ENCODE results near the gene KCNJ6.

KCNJ6 gene

GRCh38 chr21:37904856-37905255 is 11.4 kb downstream of the KCNJ6 start:
- DNase-seq (ENCODE audit: low spot score) = no peak

- no peak for DNase-seq (ENCODE audit: low spot score)
Measured at GRCh38 chr21:37903396-37903795, 12.9 kb downstream of the KCNJ6 start.

DNA sequence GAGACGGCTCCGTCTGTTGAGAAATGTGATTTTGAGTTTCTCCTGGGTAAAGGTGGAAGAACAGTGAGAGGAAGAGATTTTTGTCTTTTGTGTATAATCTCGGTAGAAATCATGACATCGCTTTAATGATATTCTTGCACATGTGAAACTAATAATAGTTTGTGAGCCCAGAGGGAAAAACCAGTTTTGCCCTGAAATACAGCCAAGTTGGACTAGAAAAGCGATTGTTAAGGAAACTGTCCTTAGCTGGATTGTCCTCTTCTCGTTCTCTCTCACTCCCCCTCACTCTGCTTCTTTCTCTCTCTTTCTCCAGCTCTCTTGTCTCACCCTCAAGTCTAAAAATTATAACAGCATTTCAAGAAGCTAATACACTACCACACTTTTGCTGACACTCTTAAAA is 17.1 kb downstream of the KCNJ6 start:
- no peak for DNase-seq (ENCODE audit: low spot score)

GRCh38 chr21:37896788-37897187 is 19.5 kb downstream of the KCNJ6 start:
- DNase-seq (ENCODE audit: low spot score) = no peak

DNA sequence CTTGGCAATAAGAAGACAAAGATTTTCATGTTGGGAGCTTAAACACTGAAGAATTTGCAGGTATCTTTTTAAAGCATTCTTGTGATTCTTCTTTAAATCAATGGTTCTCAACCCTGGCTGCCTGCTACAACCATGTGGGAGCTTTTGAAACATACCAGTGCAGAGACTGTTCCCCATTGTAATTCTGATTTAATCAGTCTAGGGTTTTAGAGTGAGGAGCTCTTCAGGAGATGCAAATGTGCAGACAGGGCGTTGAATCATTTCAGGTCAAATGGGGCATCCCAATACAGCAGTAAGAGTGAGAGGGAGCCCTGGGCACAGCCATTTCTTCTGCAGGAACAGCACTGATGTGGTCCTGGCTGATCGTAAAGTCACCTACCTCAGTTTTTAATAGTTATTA is 24.3 kb downstream of the KCNJ6 start:
- DNase-seq (ENCODE audit: low spot score) = no peak

DNA sequence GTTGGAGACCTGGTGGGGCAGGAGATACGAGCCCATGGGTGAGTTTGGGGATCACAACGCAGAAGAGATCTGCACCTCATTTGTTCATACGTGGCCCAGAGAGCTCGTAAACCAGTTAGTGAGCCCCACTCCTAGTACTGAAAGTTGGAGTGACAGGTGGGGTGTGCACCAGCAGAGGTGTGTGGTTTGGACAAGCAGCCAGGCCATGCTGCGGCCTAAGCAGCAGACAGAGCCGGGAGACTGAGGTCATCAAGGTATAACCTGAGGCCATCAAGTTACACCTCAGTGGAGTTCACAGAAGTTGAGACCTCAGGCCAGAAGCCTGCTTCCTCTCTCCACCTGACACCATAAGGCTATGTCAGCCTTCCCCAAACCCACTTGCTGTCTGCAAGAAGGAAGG is 27.6 kb downstream of the KCNJ6 start:
- no peak for DNase-seq (ENCODE audit: low spot score)

DNA sequence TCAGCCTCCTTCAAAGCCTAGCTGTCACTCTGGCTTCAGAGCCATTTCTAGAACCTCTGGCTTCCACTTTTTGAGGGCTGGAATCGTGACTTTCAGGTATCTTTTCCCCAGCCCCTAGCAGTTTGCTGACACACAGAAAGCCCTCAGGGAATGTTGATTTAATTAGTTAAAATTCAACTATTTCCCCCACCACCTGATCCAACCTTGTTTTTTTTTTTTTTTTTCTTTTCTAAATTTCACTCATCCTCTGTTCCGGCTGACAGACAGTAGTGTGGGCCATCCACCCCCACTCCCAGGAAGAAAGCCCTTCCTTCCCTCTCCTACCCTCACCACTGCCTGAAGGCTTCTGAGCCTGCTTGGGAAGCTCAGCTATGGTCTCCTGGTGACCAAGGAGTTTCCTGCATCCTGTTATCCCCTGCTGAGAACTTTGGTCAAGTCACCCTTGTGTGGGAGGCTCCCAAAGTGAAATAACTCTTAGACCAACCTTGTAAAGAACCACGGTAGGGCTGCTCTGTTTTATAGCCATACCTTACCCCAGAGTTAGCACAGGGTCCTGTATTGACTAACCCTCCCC is 29.4 kb downstream of the KCNJ6 start:
- DNase-seq (ENCODE audit: low spot score) = no peak

DNA sequence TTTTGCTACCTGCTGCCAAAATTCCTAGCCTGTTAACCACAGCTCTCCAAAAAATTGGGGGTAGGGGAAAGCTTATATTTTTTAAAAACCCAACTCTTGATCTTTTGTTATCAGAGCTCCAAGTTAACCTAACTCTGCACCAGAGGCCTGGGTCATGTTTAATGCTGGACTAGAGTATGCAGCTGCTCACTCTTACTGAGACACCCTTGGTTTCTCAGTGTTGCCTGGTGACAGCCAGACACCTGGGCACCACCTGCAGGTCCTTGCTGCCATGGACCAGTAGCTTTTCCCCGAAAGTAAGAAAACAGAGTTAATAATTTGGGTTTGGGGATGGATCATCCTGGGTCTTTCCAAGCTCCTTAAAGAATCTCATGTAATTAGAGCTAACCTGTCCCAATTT is 30.1 kb downstream of the KCNJ6 start:
- DNase-seq (ENCODE audit: low spot score) = no peak

DNA sequence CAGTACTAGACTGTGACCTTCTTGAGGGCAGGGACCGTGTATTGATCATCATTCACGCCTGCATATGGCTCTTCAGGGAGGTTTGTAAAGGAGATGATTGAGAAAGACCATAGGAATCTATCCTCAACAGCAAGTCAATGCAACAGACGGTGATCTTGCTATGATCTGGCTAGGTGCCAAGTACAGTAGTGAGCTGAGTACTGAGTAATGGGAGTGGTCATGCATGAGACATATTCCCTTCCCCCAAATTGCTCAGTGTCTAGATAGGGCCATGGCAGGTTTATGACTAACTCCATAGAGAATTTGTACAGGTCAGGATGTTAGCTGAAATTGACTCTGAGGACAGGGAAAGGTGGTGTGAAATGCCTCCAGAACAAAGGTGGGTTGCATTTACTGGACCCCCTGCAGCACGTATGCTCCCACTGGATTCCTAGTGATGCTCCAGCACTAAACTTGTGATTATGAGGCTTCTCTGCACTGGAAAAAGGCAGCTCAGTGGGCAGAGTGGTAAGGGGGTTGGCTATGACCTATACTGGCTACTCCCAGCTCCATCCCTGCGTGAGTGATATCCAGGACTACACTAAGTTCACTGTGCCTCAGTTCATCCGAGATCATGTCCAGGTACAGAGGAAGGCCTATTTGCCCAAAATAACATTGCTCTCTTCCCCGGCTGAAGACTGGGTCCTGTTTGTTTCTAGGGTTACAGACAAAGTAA is 37.2 kb downstream of the KCNJ6 start:
- DNase-seq (ENCODE audit: low spot score) = peak; percentile 7

DNA sequence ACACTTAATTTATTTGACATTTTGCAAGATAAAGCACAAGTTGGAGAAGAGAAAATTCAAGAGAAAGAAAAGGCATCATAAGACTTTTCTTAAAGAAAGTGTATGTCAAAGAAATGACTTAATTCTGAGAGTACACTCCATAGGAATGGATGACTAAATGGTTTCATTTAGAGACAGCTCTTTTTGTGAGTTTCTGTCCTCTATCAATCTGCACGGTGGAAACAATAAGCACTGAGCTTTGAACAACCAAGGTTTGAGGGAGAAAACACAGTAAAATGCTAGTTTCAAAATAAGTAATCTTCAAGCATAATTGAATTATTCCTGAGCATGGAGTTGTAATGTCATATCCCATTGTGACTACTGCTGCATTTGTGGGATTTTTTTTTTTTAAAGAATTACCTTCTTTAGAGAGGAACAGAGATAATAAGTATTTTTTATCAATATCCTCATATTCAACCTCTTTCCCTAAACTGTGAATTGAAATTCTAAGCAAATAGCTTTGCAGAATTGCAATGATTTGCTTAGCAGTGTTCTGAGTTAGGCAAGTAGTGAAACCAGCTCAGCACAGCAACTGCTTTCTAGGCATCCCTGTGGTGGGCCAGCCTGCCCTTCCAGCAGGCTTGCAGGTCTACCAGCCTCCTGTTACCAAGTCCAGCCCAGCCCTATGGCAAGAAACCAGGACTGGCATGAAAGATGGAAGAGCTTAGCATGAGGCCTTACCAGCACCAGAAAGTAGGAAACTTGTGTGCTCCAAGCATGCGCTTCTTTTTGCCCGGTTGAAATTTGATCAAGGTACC is 38.2 kb downstream of the KCNJ6 start:
- no peak for DNase-seq (ENCODE audit: low spot score)

GRCh38 chr21:37877171-37877570 is 39.1 kb downstream of the KCNJ6 start:
- no peak for DNase-seq (ENCODE audit: low spot score)

- no peak for DNase-seq (ENCODE audit: low spot score)
Measured at GRCh38 chr21:37876561-37876960, 39.7 kb downstream of the KCNJ6 start.

- no peak for DNase-seq (ENCODE audit: low spot score)
Measured at GRCh38 chr21:37874904-37875780, 41.1 kb downstream of the KCNJ6 start.

GRCh38 chr21:37874481-37874880 is 41.8 kb downstream of the KCNJ6 start:
- DNase-seq (ENCODE audit: low spot score) = no peak

DNA sequence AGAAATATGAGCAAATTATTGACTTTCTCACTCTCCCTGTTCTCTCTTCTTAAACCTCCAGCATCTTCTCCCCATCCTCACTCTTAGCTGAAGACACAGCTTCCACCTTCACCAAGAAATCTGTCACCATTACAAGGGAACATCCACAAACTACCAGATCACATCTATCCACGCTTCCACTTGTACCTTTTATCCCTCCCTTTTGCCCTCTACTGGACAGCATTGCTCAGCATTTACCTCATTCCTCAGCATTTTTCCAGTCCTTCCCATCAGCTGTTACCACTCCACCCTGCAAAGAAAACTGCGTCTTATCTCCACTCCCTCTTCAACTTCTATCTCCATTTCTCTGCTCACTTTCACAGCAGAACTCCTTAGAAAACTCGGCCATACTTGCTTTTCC is 42.6 kb downstream of the KCNJ6 start:
- DNase-seq (ENCODE audit: low spot score) = no peak

DNA sequence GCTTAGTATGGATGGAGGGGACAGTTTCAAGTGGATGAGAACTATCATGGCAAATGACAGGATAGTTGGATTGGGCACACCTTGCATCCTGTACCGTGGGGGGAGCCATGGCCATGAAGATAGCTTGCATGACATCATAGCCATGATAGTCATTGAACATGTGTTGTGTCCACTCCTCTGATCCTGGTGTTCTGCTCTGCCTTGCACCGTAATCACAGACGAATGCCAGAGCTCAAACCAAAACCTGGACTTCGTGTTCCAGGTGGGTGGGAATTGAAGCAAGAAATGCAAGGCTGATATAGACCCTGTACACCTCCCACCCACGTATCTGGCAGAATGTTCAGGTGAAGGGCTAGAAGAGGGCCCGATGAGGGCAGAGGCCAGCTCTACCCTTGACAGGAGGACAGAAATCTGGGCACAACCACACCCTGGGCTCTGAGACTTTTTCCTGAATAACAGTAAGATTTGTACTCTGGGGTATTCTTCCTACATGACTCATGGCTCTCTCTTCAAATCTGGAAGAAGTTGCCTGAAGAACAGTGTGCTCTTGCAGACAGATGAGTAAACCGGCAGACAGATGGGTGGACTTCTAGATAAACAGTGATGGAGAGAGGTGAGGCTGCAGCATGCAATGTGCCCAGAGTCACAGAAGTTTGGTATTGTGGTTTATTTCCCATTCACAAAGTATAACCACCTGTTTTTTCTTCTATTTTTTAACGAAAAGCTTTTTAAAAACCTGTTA is 45.0 kb downstream of the KCNJ6 start:
- no peak for DNase-seq (ENCODE audit: low spot score)

GRCh38 chr21:37870221-37870620 is 46.0 kb downstream of the KCNJ6 start:
- no peak for DNase-seq (ENCODE audit: low spot score)

DNA sequence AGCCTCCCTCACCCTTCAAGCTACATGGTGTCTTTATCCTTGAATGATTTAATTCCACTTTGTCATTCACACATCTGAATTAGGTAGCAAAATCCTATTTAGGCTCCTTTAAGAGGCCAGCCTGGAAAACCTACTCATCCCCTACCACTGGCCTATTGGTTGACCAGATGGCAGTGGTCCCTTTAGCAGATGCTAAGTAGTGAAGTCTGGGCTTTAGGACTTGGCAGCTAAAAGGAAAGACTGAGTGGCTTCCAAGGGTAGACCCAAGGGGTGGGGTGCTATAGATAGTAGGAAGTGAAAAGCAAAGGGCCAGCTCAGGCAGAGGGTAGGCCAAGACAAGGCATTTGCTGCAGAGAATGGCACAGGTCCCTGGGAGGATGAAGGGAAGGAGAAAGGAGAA is 46.6 kb downstream of the KCNJ6 start:
- DNase-seq (ENCODE audit: low spot score) = no peak

DNA sequence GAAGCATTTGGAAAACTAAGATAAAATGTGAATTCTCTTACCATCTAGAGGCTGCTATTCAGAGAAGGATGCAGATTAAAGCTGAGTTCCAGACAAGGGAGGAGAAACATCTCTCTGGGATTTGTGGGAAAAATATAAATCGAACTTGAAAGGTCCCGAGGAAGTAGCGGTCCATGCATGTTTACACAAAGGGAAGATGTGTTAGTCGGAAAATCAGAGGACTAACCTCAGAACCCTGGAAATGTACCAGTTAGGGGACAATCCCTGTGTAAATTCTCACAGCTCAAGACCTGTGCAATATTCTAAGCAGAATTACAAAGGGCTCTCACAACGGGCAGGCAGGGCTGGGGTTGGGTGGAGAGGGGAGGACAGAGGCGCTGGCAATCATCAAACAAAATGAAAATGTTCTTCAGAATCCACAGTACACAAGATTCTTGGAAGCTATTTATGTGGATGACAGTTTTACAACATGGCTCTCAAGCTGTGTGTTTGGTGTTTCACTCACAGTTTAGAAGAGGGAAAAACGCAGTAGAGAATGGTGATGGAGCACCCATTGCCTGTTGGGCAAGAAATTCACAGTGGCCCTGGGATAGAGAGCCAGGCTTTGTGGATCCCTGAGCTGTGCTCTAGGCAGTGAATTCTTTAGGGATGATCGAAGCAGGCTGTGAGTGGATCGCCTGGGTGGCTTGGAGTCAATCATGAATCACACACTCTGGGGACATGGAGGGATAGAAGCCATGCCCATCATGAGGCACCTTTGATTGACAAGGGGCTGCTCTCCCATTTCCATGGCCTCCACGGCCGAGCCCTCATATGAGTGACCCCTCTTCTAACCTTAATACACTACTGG is 47.6 kb downstream of the KCNJ6 start:
- no peak for DNase-seq (ENCODE audit: low spot score)

DNA sequence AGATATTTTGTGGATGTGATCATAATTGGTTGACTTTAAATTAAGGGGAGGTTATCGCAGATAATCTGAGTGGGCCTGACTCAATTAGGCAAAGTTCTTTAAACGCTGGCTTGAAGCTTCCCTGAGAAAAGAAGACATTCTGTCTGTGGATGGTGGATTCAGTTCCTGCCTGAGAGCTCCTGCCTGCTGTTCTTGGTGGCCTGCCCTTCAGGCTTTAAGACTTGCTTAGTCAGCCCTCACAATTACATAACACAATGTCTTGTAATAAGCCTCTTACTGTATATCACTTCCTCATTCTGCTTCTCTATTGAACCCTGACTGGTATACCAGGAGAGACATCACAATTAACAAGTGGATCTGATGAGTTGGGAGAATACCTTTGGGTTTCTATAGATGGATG is 50.2 kb downstream of the KCNJ6 start:
- DNase-seq (ENCODE audit: low spot score) = no peak

DNA sequence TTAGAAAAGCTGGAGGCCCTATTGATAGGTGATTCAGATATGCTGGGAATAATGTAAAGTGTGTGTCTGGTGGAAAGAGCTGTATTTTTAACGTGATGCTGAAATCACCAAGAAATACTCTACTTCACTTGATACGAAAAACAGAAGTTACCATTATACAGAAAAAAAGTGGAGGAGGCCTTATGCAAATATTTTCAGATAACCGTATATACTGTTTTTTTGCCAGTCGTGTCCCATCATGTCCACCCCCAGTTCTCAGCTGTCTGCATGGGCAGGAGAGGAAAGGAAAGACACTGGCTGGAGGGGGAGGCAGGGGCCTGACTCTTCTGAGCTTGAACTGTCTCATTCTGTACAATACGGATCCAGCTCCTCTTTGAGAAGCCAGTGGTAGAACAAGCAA is 51.1 kb downstream of the KCNJ6 start:
- DNase-seq (ENCODE audit: low spot score) = no peak

All from hematopoietic multipotent progenitor cell treated with erythropoietin and hydrocortisone succinate and interleukin-3 and kit ligand, for 15 days (in vitro differentiated cells).